GM12864 (cell line): ENCODE data around the gene TMEM61.
"Not testable (repeated sequence)": the region's sequence is repeated elsewhere in the genome, so short reads cannot be mapped to it uniquely, and the experiment has no call there.

ENCODE experiments used
- DNase-seq: peaks from one replicate; pipeline ENCODE4 v3.0.0-alpha.2; 2011; ENCODE audit warnings: low read depth
- H3K4me3 ChIP-seq: 2 replicates; pipeline ENCODE4 v1.5.1; 2011; ENCODE audit warnings: mild to moderate bottlenecking, low read depth, low read length, control low read depth
- CTCF ChIP-seq: IDR thresholded peaks from 2 replicates; pipeline ENCODE4 v1.5.1; 2011; ENCODE audit warnings: low read depth, mild to moderate bottlenecking, moderate library complexity, low read length, control low read depth, inconsistent platforms; ENCODE audit errors: missing control alignments

TMEM61 gene

GRCh38 chr1:54980528-54981241 is at the start of gene TMEM61:
TSS of gene TMEM61 (plus strand) at chr1:54980628. CDS start at chr1:54981066, 438 bp downstream.
- no peak within 1 kb of the TSS for H3K4me3 ChIP-seq
- no peak for DNase-seq
- TF ChIP-seq CTCF, result no peak

- no peak overlapping the region for H3K4me3 ChIP-seq
- no peak for TF ChIP-seq CTCF
- DNase-seq, result no peak
Measured at GRCh38 chr1:54931275-54931840, 49.1 kb upstream of the TMEM61 start.

- H3K4me3 ChIP-seq, DNase-seq: not testable (repeated sequence)
Measured at GRCh38 chr1:54934081-54934480, 46.3 kb upstream of the TMEM61 start.

GRCh38 chr1:54934869-54935268 is 45.6 kb upstream of the TMEM61 start:
- no peak overlapping the region for H3K4me3 ChIP-seq
- TF ChIP-seq CTCF, result no peak
- no peak for DNase-seq

GRCh38 chr1:54936791-54937190 is 43.6 kb upstream of the TMEM61 start:
- no peak overlapping the region for H3K4me3 ChIP-seq
- no peak for DNase-seq
- no peak for TF ChIP-seq CTCF

GRCh38 chr1:54937469-54937868 is 43.0 kb upstream of the TMEM61 start:
- no peak for TF ChIP-seq CTCF
- no peak overlapping the region for H3K4me3 ChIP-seq
- DNase-seq, result no peak

- TF ChIP-seq CTCF, result peak; percentile 5
- not testable (repeated sequence) for DNase-seq, H3K4me3 ChIP-seq
Measured at GRCh38 chr1:54938955-54939354, 41.5 kb upstream of the TMEM61 start.
